OCI-LY1 (cell line): ENCODE results near the gene AP3S1.

Experiments used
- H2AFZ ChIP-seq: fragments of 200-600 bp; sonication (generic), shearing (Covaris generic); 2 replicates; pipeline ENCODE4 v1.6.0; 2014; ENCODE audit warnings: antibody characterized with exemption, mild to moderate bottlenecking, low read length
- H3F3A ChIP-seq: fragments of 200-600 bp; sonication (generic), shearing (Covaris generic); 2 replicates; pipeline ENCODE4 v1.6.0; 2014; ENCODE audit warnings: mild to moderate bottlenecking, antibody characterized with exemption, low read length, moderate library complexity; ENCODE audit not compliant: insufficient read depth
- H3K27ac ChIP-seq: fragments of 200-600 bp; sonication (generic); 2 replicates; pipeline ENCODE4 v1.5.1; 2014; ENCODE audit warnings: low read length, mixed run types, mild to moderate bottlenecking, low read depth; ENCODE audit not compliant: poor library complexity, severe bottlenecking
- H3K27me3 ChIP-seq: fragments of 200-600 bp; sonication (generic); 2 replicates; pipeline ENCODE4 v1.6.0; 2014; ENCODE audit warnings: antibody characterized with exemption, mild to moderate bottlenecking, low read length, moderate library complexity; ENCODE audit not compliant: insufficient read depth
- H3K36me3 ChIP-seq: fragments of 200-600 bp; sonication (generic); 2 replicates; pipeline ENCODE4 v1.6.1; 2014; ENCODE audit warnings: mild to moderate bottlenecking, antibody characterized with exemption, low read length, moderate library complexity, mixed read lengths; ENCODE audit not compliant: insufficient read depth
- H3K4me1 ChIP-seq: fragments of 200-600 bp; sonication (generic); 2 replicates; pipeline ENCODE4 v1.5.1; 2014; ENCODE audit warnings: mild to moderate bottlenecking, low read length, moderate library complexity; ENCODE audit not compliant: insufficient read depth, severe bottlenecking
- H3K4me2 ChIP-seq: fragments of 200-600 bp; sonication (generic), shearing (Covaris generic); 2 replicates; pipeline ENCODE4 v1.6.1; 2014; ENCODE audit warnings: low read length
- H3K4me3 ChIP-seq: fragments of 200-600 bp; sonication (generic); 2 replicates; pipeline ENCODE4 v1.5.1; 2014; ENCODE audit warnings: low read length, low read depth, mild to moderate bottlenecking, mixed read lengths; ENCODE audit not compliant: poor library complexity, severe bottlenecking
- H3K79me2 ChIP-seq: fragments of 200-600 bp; shearing (Covaris generic); 2 replicates; pipeline ENCODE4 v1.6.1; 2016; ENCODE audit warnings: mixed run types, low read length, mixed read lengths; ENCODE audit not compliant: insufficient read depth
- H3K9ac ChIP-seq: fragments of 200-600 bp; sonication (generic), shearing (Covaris generic); 2 replicates; pipeline ENCODE4 v1.6.1; 2014; ENCODE audit warnings: mild to moderate bottlenecking, low read length, mixed read lengths
- H3K9me2 ChIP-seq: fragments of 200-600 bp; sonication (generic), shearing (Covaris generic); 2 replicates; pipeline ENCODE4 v1.6.1; 2014; ENCODE audit warnings: low read depth, mild to moderate bottlenecking, low read length, mixed read lengths
- H3K9me3 ChIP-seq: fragments of 200-600 bp; shearing (Covaris generic); 2 replicates; pipeline ENCODE4 v1.6.1; 2014; ENCODE audit warnings: low read length, mixed read lengths
- H4K20me1 ChIP-seq: fragments of 200-600 bp; sonication (generic), shearing (Covaris generic); 2 replicates; pipeline ENCODE4 v1.6.0; 2016; ENCODE audit warnings: mild to moderate bottlenecking, low read length; ENCODE audit not compliant: insufficient read depth
- CTCF ChIP-seq: fragments of 200-600 bp; sonication (generic), shearing (Covaris generic); IDR thresholded peaks from 2 replicates; pipeline ENCODE4 v1.5.1; 2017; ENCODE audit warnings: mild to moderate bottlenecking, antibody characterized with exemption, low read length, moderate library complexity, mixed read lengths
- EZH2 ChIP-seq: fragments of 200-600 bp; sonication (generic), shearing (Covaris generic); IDR thresholded peaks from 2 replicates; pipeline ENCODE4 v1.8.0; 2017; ENCODE audit warnings: borderline replicate concordance, mixed run types, mild to moderate bottlenecking, antibody characterized with exemption, low read length, moderate library complexity, mixed read lengths

AP3S1 gene

GRCh38 chr5:115809946-115810345 lies 31.8 kb upstream of the AP3S1 start:
- Histone ChIP-seq H3K9ac (no peak overlapping the region), H3K27ac (no peak overlapping the region), H3K79me2 (no peaks in the 10 kb centered on the region), H3K27me3 (no peaks in the 10 kb centered on the region), H3K4me2 (no peak overlapping the region), H3K9me2 (no peaks in the 10 kb centered on the region), H3K4me3 (no peak overlapping the region), H3K36me3 (no peaks in the 10 kb centered on the region), H3F3A (no peaks in the 10 kb centered on the region), H4K20me1 (no peaks in the 10 kb centered on the region), H2AFZ (no peak overlapping the region), H3K9me3 (no peaks in the 10 kb centered on the region), H3K4me1 (no peaks in the 10 kb centered on the region)
- no peak for TF ChIP-seq CTCF

- Histone ChIP-seq H3K36me3 (no peaks in the 10 kb centered on the region), H3K4me1 (no peaks in the 10 kb centered on the region), H3K9me3 (no peaks in the 10 kb centered on the region), H3K79me2 (no peaks in the 10 kb centered on the region), H3K4me2 (no peak overlapping the region), H3K9me2 (no peaks in the 10 kb centered on the region), H4K20me1 (no peaks in the 10 kb centered on the region), H2AFZ (no peak overlapping the region), H3K4me3 (no peak overlapping the region), H3K27ac (no peak overlapping the region), H3F3A (no peaks in the 10 kb centered on the region), H3K9ac (no peak overlapping the region), H3K27me3 (no peaks in the 10 kb centered on the region)
- no peak for TF ChIP-seq CTCF
- TF ChIP-seq EZH2: no peak
These were observed 31.0 kb upstream of the AP3S1 start for GRCh38 chr5:115810761-115811160.

- Histone ChIP-seq H3K4me1 (no peaks in the 10 kb centered on the region), H2AFZ (no peak overlapping the region), H4K20me1 (no peaks in the 10 kb centered on the region), H3K9me3 (no peaks in the 10 kb centered on the region), H3K79me2 (no peaks in the 10 kb centered on the region), H3K27ac (no peak overlapping the region), H3K4me3 (no peak overlapping the region), H3K9ac (no peak overlapping the region), H3K9me2 (no peaks in the 10 kb centered on the region), H3K36me3 (no peaks in the 10 kb centered on the region), H3K4me2 (no peak overlapping the region), H3F3A (no peaks in the 10 kb centered on the region), H3K27me3 (no peaks in the 10 kb centered on the region)
- TF ChIP-seq CTCF: no peak
These were observed 30.3 kb upstream of the AP3S1 start for GRCh38 chr5:115811406-115811805.
